Osteoblast (primary cell): ENCODE data around the gene PPM1E. TPM values are rescaled to one million over a fixed set of nuclear protein-coding genes. Genes with fewer than 3 reads are reported as not detected.

Experiments
- DNase-seq: peaks from one replicate; pipeline ENCODE4 v3.0.0; 2011; ENCODE audit warnings: low spot score, mixed read lengths; ENCODE audit not compliant: insufficient read length; ENCODE audit errors: missing footprints
- H2AFZ ChIP-seq: 2 replicates; pipeline ENCODE4 v1.6.0; 2011; ENCODE audit warnings: mild to moderate bottlenecking, low read length
- H3K27ac ChIP-seq: 2 replicates; pipeline ENCODE4 v1.5.1; 2011; ENCODE audit warnings: mild to moderate bottlenecking, low read depth, low read length, moderate library complexity
- H3K27me3 ChIP-seq: 2 replicates; pipeline ENCODE4 v1.6.0; 2012; ENCODE audit warnings: mild to moderate bottlenecking, control low read depth, inconsistent platforms, low read length, moderate library complexity; ENCODE audit not compliant: insufficient read depth
- H3K36me3 ChIP-seq: 2 replicates; pipeline ENCODE4 v1.5.1; 2011; ENCODE audit warnings: mild to moderate bottlenecking, low read length, control low read depth, moderate library complexity; ENCODE audit not compliant: insufficient read depth
- H3K4me1 ChIP-seq: 2 replicates; pipeline ENCODE4 v1.5.1; 2011; ENCODE audit warnings: mild to moderate bottlenecking, low read length, control low read depth, moderate library complexity; ENCODE audit not compliant: insufficient read depth
- H3K4me2 ChIP-seq: 2 replicates; pipeline ENCODE4 v1.6.0; 2011; ENCODE audit warnings: mild to moderate bottlenecking, low read length; ENCODE audit not compliant: insufficient read depth
- H3K4me3 ChIP-seq: fragments of 200-600 bp; sonication (generic); 3 replicates; pipeline ENCODE4 v1.5.1; 2012; ENCODE audit warnings: mild to moderate bottlenecking, low read length, inconsistent platforms; ENCODE audit not compliant: insufficient read depth
- H3K79me2 ChIP-seq: 2 replicates; pipeline ENCODE4 v1.6.0; 2012; ENCODE audit warnings: mild to moderate bottlenecking, low read length, control low read depth, inconsistent platforms; ENCODE audit not compliant: insufficient read depth
- H3K9me3 ChIP-seq: 2 replicates; pipeline ENCODE4 v1.5.1; 2011; ENCODE audit warnings: low read depth, low read length, control low read depth
- H4K20me1 ChIP-seq: 2 replicates; pipeline ENCODE4 v1.6.0; 2012; ENCODE audit warnings: mild to moderate bottlenecking, low read length, control low read depth; ENCODE audit not compliant: insufficient read depth
- total RNA-seq: library from RNA; depleted of rRNA; stranded (reverse); fragments of >200 nt; gene quantifications from 2 replicates; pipeline ENCODE4 v1.2.3, GENCODE V29; 2012
- TF ChIP-seq, protein P1 (sequence below): IDR thresholded peaks from 2 replicates; pipeline ENCODE4 v1.5.1; 2011; ENCODE audit warnings: mild to moderate bottlenecking, low read depth, low read length, moderate library complexity; ENCODE audit errors: extremely low read depth

PPM1E gene
- total RNA-seq, 1 donor, result under 0.01 TPM

DNA sequence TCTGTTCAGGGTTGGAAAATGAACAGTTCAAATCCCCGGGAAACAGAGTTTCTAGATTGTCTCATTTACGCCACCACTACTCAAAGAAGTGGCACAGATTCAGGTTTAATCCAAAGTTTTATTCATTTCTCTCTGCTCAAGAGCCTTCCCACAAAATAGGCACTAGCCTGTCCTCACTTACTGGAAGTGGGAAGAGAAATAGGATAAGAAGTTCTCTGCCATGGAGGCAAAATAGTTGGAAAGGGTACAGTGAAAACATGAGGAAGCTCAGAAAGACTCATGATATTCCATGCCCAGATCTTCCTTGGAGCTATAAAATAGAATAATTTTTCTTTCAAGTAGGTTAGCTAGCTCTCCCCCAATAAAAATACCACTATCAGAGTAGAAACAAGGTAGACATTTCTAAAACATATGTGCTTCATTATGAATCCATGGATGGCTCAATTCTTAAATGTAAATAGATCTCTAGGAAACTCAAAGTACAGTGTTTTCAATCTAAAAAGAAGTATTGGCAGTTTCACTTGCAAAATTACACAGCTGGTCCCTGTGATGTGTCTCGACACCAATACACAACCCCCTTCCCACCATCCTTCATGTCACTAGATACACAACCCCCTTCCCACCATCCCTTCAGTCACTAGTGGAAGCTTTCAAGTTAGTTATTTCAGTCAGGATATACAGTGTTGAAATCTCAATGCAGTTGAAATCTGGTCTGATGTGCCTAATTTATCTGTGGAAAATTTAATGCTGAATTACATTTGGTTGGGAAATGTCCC, 225.2 kb downstream of the PPM1E start:
- DNase-seq, result no peak
- Histone ChIP-seq H3K36me3 (no peaks in the 10 kb centered on the region), H2AFZ (no peak overlapping the region), H3K27ac (no peak overlapping the region), H3K9me3 (no peaks in the 10 kb centered on the region), H3K4me2 (no peak overlapping the region), H3K4me1 (no peaks in the 10 kb centered on the region), H3K27me3 (no peaks in the 10 kb centered on the region), H4K20me1 (no peaks in the 10 kb centered on the region), H3K79me2 (no peaks in the 10 kb centered on the region), H3K4me3 (no peak overlapping the region)
- TF ChIP-seq, protein P1, sequence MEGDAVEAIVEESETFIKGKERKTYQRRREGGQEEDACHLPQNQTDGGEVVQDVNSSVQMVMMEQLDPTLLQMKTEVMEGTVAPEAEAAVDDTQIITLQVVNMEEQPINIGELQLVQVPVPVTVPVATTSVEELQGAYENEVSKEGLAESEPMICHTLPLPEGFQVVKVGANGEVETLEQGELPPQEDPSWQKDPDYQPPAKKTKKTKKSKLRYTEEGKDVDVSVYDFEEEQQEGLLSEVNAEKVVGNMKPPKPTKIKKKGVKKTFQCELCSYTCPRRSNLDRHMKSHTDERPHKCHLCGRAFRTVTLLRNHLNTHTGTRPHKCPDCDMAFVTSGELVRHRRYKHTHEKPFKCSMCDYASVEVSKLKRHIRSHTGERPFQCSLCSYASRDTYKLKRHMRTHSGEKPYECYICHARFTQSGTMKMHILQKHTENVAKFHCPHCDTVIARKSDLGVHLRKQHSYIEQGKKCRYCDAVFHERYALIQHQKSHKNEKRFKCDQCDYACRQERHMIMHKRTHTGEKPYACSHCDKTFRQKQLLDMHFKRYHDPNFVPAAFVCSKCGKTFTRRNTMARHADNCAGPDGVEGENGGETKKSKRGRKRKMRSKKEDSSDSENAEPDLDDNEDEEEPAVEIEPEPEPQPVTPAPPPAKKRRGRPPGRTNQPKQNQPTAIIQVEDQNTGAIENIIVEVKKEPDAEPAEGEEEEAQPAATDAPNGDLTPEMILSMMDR, result no peak

DNA sequence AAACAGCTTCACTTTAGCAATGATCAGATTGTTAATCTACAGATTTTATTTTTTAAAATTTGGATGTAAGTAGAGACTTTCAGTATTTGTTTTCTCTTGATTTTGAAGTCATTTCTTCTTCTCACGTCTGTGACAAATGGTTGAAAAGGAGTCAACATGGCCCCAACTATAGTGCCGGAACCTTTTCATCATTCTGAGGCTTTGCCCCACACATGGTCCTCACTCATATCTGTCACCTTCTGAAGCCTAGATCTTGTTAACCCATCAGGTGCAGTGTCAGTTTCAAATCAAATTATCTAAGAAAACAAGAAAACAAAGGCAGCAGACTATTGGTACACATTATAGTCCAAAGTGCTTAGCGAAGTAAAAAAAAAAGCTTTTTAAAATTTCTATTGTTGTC, 227.0 kb downstream of the PPM1E start:
- no peaks in the 10 kb centered on the region for H3K79me2 ChIP-seq
- H3K27me3 ChIP-seq, result no peaks in the 10 kb centered on the region
- no peaks in the 10 kb centered on the region for H3K9me3 ChIP-seq
- H3K36me3 ChIP-seq, result no peaks in the 10 kb centered on the region
- H3K27ac ChIP-seq, result no peak overlapping the region
- no peak for DNase-seq
- TF ChIP-seq, protein P1, result no peak
- H3K4me1 ChIP-seq, result no peaks in the 10 kb centered on the region
- no peak overlapping the region for H2AFZ ChIP-seq
- H3K4me3 ChIP-seq, result no peak overlapping the region
- H3K4me2 ChIP-seq, result no peak overlapping the region
- no peaks in the 10 kb centered on the region for H4K20me1 ChIP-seq

DNA sequence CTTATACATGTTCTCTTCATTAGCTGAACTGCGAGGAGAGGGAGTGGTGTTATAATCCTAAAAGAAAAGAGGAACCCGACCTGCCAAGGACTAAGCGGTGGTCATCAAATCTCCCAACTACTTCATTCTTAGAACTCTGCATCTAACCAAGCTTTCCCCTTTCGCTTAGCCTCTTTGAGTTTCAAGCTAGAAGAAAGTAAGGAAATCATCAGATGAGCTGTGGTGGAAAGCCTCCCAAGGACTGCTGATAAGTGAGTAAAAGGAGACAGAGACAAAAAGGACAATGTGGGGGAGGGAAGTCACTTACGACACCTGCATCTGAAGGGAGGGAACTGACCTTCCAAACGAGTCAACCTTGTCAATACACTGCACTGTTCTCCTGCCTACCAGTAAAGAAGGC, 229.7 kb downstream of the PPM1E start:
- Histone ChIP-seq H3K27me3 (no peaks in the 10 kb centered on the region), H4K20me1 (no peaks in the 10 kb centered on the region), H3K9me3 (no peaks in the 10 kb centered on the region), H3K27ac (no peak overlapping the region), H3K4me3 (no peak overlapping the region), H3K36me3 (no peaks in the 10 kb centered on the region), H3K4me1 (no peaks in the 10 kb centered on the region), H3K4me2 (no peak overlapping the region), H2AFZ (no peak overlapping the region), H3K79me2 (no peaks in the 10 kb centered on the region)
- TF ChIP-seq, protein P1, result no peak
- DNase-seq, result no peak

- Histone ChIP-seq H3K79me2 (no peaks in the 10 kb centered on the region), H3K36me3 (no peaks in the 10 kb centered on the region), H3K4me3 (no peak overlapping the region), H3K9me3 (no peaks in the 10 kb centered on the region), H4K20me1 (no peaks in the 10 kb centered on the region), H3K4me1 (no peaks in the 10 kb centered on the region), H3K4me2 (no peak overlapping the region), H3K27ac (no peak overlapping the region), H3K27me3 (no peaks in the 10 kb centered on the region), H2AFZ (no peak overlapping the region)
- TF ChIP-seq, protein P1, result no peak
- no peak for DNase-seq
Measured at GRCh38 chr17:58985971-58986370, 230.3 kb downstream of the PPM1E start.
